Type B pancreatic cell (in vitro differentiated cells): Measurements from ENCODE around the gene HBEGF. TPM values are rescaled to one million over a fixed set of nuclear protein-coding genes. Genes with fewer than 3 reads are reported as not detected.

Experiments used
- DNase-seq: peaks from one replicate; pipeline ENCODE4 v3.0.0; 2021; ENCODE audit warnings: mixed read lengths; ENCODE audit not compliant: unreplicated experiment; ENCODE audit errors: extremely low spot score
- H3K27ac Mint-ChIP-seq: 2 replicates; pipeline ENCODE4 v1.8.0; 2021; ENCODE audit warnings: mild to moderate bottlenecking, mixed read lengths
- H3K27me3 Mint-ChIP-seq: 2 replicates; pipeline ENCODE4 v1.8.0; 2021; ENCODE audit warnings: mixed read lengths
- H3K36me3 Mint-ChIP-seq: 2 replicates; pipeline ENCODE4 v1.8.0; 2021; ENCODE audit warnings: mixed read lengths
- H3K4me1 Mint-ChIP-seq: one replicate; pipeline ENCODE4 v1.8.0; 2021; ENCODE audit warnings: mixed read lengths; ENCODE audit not compliant: unreplicated experiment
- H3K4me3 Mint-ChIP-seq: 2 replicates; pipeline ENCODE4 v1.8.0; 2021; ENCODE audit warnings: mild to moderate bottlenecking, mixed read lengths
- H3K9me3 Mint-ChIP-seq: 2 replicates; pipeline ENCODE4 v1.8.0; 2021; ENCODE audit warnings: mixed read lengths
- total RNA-seq: library from RNA; stranded (reverse); gene quantifications from 2 replicates; pipeline ENCODE4 v1.2.1, GENCODE V29; 2021; ENCODE audit warnings: low replicate concordance
- TF ChIP-seq, protein P1 (sequence below): fragments of 200-600 bp; sonication (generic); conservative IDR thresholded peaks from 2 replicates; pipeline ENCODE4 v1.5.0; 2021; ENCODE audit warnings: antibody characterized with exemption, mild to moderate bottlenecking

The HBEGF gene
- total RNA-seq, 1 donor from 2014 or later, result 4.7 TPM

DNA sequence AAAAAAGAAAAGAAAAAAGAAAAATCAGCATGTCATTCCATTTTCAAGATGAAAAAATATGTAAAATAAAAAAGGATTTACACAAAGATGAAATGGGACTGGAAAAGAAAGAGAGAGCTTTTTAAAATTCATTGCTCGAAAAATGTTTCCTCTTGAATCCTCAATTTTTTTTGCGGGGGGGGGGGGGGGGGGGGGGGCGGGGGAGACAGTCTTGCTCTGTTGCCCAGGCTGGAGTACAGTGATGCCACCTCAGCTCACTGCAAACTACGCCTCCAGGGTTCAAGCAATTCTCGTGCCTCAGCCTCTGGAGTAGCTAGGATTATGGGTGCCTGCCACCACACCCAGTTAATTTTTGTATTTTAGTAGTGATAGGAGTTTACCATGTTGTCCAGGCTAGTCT lies 60.0 kb downstream of the HBEGF start:
- H3K27ac Mint-ChIP-seq, result no peak overlapping the region
- peaks cover 6% of the 10 kb centered on the region for H3K4me1 Mint-ChIP-seq
- no peak for DNase-seq
- peaks cover 16% of the 10 kb centered on the region for H3K36me3 Mint-ChIP-seq
- TF ChIP-seq, protein P1, sequence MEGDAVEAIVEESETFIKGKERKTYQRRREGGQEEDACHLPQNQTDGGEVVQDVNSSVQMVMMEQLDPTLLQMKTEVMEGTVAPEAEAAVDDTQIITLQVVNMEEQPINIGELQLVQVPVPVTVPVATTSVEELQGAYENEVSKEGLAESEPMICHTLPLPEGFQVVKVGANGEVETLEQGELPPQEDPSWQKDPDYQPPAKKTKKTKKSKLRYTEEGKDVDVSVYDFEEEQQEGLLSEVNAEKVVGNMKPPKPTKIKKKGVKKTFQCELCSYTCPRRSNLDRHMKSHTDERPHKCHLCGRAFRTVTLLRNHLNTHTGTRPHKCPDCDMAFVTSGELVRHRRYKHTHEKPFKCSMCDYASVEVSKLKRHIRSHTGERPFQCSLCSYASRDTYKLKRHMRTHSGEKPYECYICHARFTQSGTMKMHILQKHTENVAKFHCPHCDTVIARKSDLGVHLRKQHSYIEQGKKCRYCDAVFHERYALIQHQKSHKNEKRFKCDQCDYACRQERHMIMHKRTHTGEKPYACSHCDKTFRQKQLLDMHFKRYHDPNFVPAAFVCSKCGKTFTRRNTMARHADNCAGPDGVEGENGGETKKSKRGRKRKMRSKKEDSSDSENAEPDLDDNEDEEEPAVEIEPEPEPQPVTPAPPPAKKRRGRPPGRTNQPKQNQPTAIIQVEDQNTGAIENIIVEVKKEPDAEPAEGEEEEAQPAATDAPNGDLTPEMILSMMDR, result no peak
- no peaks in the 10 kb centered on the region for H3K9me3 Mint-ChIP-seq
- H3K4me3 Mint-ChIP-seq, result no peak overlapping the region
- H3K27me3 Mint-ChIP-seq, result no peaks in the 10 kb centered on the region

DNA sequence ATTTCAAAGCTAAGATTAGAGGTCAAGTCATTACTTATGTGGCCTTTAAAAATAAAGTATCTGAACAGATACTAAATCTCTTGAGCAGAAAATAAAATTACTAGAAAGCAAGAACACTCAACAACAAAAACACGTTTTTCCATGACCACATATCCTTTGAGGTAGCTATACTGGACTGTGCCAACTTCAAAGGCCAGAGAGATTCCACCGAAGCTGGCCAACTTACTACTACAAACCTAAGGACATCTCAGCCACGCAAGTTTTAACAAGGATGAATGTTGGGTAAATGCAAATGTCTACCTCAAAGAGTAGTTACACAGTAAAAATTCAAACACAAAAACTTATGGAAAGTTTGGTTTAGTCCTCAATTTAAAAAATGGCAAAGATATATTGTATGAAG lies 62.4 kb downstream of the HBEGF start:
- TF ChIP-seq, protein P1, result no peak
- H3K4me1 Mint-ChIP-seq, result peaks cover 6% of the 10 kb centered on the region
- H3K27ac Mint-ChIP-seq, result no peak overlapping the region
- no peak overlapping the region for H3K4me3 Mint-ChIP-seq
- H3K9me3 Mint-ChIP-seq, result no peaks in the 10 kb centered on the region
- H3K27me3 Mint-ChIP-seq, result no peaks in the 10 kb centered on the region
- DNase-seq, result no peak
- H3K36me3 Mint-ChIP-seq, result peaks cover 3% of the 10 kb centered on the region

Other genes with a start within 250 kb of the HBEGF start
- gene PURA, start 232.5 kb downstream of the HBEGF start, total RNA-seq, result 8.3 and 10.7 TPM in 2 replicates
- gene IGIP, start 220.7 kb downstream of the HBEGF start, total RNA-seq, result 2.6 and 2.9 TPM in 2 replicates
- 49.9 and 73.5 TPM in 2 replicates for gene CYSTM1, start 171.4 kb downstream of the HBEGF start, total RNA-seq
- 47.1 and 57.9 TPM in 2 replicates for gene PFDN1, start 43.5 kb downstream of the HBEGF start, total RNA-seq
- gene SLC4A9, start 13.6 kb upstream of the HBEGF start, total RNA-seq, result 0.17 TPM in 1 of 2 replicates, not detected in the other
- 108 and 129 TPM in 2 replicates for gene ANKHD1, start 55.2 kb upstream of the HBEGF start, total RNA-seq
- 4.8 and 8.4 TPM in 2 replicates for gene EIF4EBP3, start 201.1 kb upstream of the HBEGF start, total RNA-seq
- gene SRA1, start 210.9 kb upstream of the HBEGF start, total RNA-seq, result 32.9 and 36.3 TPM in 2 replicates
- gene APBB3, start 218.0 kb upstream of the HBEGF start, total RNA-seq, result 26.9 and 61.4 TPM in 2 replicates
- 82.6 and 85.8 TPM in 2 replicates for gene SLC35A4, start 218.2 kb upstream of the HBEGF start, total RNA-seq